Activated CD4-positive, CD25-positive, alpha-beta regulatory T cell treated with anti-CD3 and anti-CD28 coated beads, Interleukin-2, amount 50 U/mL, for 16 hours (primary cell): ENCODE data around the gene USH1G.
A peak's percentile ranks its signal among the peaks of the same experiment; 100 is the strongest.
"Not testable (repeated sequence)": the region's sequence is repeated elsewhere in the genome, so short reads cannot be mapped to it uniquely, and the experiment has no call there.

Experiments
- DNase-seq: peaks from one replicate; pipeline ENCODE4 v3.0.0-alpha.2; 2020; ENCODE audit warnings: low read depth, low spot score

USH1G gene

DNA sequence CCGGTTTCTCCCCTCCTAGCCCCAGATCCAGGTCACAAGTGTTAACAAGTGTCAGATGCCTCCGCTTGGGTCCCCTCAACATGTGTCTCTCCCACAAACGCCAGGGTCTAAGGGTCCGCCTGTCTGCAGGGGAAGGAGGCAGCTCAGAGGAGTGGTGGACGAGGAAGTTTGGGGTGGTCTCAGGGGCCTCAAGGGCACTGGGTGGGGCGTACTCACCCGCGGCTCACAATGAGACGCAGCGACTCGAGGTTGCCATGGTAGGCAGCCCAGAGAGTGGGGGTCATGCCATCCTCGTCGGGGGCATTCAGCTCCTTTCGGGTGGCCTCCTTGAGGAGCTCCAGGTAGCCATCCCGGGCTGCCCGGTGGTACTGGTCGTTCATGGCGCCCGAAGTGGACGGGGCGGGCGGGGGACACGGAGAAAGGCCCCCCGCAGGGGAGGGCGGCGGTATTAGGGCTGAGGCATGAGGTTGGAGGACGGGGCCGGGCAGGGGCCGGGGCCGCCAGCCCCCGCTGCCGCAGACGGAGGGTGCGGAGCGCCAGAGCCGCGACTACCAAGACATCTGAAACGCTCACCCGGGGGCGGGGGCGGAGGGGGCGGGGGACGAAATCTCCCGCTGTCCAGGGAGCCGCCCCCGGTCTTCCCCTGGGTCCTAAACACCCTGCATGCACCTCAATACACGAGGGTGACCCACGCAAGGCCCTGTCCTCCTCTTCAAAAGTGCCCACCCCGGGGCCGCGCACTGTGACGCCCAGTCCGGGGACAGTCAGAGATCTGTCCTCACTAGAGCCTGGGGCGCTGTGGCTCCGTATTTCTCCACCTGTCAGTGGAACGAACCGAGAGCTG, at the start of gene USH1G:
Gene USH1G (minus strand): TSS at position 562 of the 844 bp plus-strand sequence. CDS start 182 bp downstream, at position 380.
- no peak for DNase-seq

DNA sequence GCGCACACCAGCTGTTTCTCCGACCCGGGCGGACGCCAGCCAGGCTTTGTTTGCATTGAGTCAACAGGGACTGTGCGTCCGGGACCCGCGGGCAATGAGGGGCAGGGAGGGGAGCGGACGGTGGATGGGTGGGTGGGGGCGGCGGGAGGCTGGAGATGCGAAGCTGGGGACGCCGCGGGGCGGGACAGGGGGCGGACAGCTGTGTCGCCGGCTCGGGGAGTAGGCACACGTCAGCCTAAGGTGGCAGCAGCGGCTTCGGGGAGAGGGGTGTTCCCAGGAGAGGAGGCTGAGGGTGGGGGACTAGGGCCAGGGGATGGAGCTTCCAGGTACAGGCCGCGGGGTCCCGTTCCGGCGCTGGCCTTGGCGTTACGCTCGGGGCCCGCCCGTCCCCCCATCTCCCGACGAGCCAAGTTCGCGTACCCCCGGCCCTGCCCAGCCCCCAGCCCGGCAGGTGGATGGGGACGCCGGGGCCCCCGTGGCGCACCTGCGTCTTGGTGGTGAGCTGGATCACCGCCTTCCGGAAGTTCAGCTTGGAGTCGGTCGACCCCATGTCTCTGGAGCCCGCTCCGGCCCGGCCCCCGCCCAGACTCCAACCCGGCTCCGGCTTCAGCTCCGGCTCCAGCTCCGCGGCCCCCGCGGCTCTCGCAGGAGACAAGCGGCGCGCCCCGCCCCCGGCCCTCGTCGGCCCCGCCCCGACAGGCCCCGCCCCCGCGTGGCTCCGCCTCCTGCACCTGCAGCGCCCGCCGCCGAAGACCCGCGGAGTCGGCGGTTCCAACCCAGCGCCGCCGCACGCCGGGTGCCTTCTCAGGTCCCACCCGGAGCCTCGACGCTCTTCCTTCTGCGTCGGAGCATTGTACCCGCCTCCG, 49.3 kb upstream of the USH1G start, which contains the start of gene HID1:
Gene HID1 (minus strand): TSS at position 653 of the 866 bp plus-strand sequence. CDS start 103 bp downstream, at position 550.
- peak; percentile 55 for DNase-seq

DNA sequence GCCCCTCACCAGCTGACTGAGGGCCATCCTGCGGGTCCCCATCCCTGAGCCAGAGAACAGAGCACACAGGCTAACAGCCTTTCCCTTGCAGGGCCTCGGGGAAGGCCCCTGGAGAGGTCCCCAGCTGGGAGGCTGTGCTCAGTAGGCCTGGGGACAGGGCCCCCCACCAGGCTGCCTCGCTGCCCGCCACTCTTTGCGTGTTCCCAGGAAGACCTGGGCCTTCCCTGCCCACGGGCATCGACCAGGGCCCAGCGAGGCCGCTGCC, 48.7 kb upstream of the USH1G start:
- DNase-seq, result no peak

DNA sequence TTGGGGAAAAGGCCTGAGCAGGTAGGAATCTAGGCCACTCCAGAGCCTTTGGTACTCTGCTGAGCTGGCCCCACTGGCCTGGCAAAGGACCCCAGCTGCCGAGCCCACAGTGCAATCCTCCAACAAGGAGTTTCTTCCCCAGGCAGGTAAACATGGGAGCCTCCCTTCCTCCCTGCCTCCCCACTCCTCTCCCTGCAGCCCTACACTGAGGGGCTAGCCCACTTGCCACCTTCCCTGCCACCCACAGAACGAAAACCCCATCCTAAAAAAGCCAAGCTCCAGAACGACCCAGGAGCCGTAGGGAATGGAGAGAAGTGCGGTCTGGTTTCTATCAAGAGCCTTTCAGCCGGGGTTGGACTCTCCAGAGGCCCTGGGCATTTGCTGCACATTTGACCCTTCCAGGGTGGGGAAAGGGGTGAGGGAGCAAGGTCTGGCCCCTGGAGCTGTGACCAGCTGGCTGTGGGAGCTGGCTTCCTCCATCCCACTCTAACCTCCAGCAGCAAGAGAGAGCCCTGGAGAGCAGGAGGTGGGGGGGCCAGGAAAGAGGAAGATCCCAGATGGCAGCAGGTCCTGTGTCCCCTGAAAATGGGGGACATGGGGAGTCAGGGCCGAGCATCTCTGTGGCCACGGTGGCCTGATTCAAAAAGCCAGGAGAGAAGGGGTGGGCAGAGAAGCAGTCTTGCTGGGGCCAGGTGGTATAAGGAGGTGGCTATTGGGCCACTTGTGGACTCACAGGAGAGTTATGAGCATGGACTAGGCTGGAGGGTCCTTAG, 48.2 kb upstream of the USH1G start:
- no peak for DNase-seq

GRCh38 chr17:74970395-74970794, 47.3 kb upstream of the USH1G start:
- DNase-seq, result no peak

GRCh38 chr17:74969501-74969900, 46.4 kb upstream of the USH1G start:
- not testable (repeated sequence) for DNase-seq

DNA sequence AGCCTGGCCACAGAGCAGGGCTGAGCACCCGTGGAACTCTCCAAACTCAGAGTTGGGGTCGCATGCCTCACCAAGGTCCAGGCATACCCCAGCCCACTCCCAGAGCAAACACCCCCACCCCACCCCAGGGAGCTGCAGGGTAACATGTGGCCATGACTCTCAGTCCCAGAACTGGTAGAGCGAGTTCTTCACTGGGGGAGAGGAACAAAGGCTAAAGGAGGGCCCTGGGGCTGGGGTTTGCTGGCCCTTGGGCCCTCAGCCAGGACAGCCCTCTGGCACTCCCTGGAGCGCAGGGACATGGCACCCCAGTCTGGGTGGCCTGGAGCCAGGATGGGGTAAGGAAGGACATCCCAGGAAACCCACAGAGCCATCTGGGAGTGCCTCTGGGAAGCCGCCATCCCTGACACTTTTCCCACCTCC, 45.3 kb upstream of the USH1G start:
- DNase-seq, result no peak

- DNase-seq, result no peak
Measured at GRCh38 chr17:74964988-74965622, 42.0 kb upstream of the USH1G start.

GRCh38 chr17:74964246-74964761, 41.2 kb upstream of the USH1G start:
- DNase-seq, result no peak

DNA sequence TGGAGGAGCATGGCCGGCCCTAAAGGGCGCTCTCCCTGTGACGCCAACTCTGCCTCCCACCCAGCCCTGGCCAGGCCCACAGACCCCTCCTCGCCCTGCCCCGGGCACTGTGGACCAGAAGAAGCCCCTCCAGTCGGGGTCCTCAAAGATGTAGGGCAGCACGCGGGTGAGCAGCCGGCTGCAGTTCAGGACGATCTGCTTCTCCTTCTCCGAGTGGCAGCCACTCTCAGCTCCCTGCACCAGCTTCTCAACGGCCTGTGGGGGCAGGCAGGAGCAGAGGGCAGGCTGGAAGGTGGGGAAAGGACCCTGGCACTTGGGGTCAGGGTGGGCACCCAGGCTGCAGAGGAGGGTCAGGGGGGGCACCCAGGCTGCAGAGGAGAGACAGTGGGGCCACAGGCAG, 40.6 kb upstream of the USH1G start:
- DNase-seq, result no peak

DNA sequence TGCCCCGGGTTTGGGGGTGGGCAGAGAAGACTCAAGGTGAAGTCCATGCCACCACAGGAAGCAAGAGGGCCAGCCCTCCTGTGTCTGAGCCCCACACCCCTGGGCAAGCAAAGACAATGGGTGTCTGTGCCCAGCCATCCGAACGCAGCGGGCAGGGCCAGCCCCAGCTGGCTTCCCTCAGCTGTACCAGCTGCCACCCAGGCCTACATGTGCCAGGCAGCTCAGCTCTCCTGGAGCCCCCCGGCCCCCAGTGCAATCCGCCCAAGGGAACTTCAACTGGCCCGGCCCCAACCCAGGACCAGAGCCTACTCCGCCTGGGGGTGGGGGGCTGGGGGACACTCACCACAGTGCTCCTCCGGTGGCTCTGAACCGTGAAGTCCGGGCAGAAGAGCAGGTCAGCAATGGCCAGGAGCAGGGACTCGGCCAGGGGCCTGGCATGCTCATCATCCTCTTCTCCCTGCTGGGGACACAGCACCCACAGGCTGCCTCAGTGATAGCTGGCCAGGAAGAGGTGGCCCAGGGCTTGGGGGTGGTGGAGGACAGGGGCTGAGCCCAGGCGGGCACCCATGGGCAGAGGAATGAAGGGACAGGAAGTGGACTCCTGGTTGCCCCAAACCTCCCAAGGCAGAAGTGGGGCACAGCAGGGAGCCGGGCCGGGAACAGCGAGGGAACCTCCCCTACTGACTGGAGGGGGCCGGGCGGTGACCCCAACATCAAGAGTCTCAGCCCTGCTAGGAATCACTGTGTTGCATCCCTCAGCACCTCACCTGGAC, 39.8 kb upstream of the USH1G start:
- no peak for DNase-seq

DNA sequence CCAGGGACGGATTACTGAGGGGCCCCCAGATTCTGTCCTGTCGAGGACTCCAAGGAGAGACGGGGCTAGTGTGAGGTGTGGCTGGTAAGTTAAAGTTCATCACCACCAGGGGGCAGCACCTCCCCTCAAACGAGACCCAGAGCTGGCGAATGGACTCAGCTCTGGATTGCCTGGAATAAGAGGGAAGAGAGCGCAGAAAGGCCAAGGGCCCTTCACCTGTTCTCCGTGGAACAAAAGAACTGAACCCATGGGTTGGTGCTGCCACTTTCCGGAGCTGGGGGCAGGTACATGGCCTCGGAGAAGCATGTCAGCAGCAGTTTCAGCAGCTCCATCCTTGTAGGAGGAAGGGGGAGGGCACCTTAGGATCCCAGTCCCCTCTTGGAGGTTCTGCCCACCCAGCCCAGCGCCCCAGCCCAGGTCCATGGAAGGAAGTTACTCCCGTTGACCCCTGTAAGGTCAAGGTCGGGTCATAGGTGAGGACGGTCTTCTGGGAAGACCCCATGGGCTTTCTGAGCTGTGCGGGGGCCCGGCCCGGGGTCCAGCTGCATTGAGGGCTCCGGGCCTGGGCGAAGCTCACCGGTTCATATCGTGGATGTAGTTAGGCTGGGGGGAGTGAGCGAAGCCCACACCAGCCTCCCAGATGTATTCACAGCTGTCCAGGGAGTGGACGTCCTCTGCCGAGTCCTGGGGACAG, 38.7 kb upstream of the USH1G start:
- peak; percentile 68 for DNase-seq

- peak; percentile 15 for DNase-seq
Measured at GRCh38 chr17:74960570-74961342, 37.7 kb upstream of the USH1G start.

- no peak for DNase-seq
Measured at GRCh38 chr17:74959826-74960515, 36.9 kb upstream of the USH1G start.

- DNase-seq, result peak; percentile 55
Measured at GRCh38 chr17:74957935-74958740, 35.1 kb upstream of the USH1G start.

GRCh38 chr17:74956093-74956492, 33.0 kb upstream of the USH1G start:
- DNase-seq, result no peak

DNA sequence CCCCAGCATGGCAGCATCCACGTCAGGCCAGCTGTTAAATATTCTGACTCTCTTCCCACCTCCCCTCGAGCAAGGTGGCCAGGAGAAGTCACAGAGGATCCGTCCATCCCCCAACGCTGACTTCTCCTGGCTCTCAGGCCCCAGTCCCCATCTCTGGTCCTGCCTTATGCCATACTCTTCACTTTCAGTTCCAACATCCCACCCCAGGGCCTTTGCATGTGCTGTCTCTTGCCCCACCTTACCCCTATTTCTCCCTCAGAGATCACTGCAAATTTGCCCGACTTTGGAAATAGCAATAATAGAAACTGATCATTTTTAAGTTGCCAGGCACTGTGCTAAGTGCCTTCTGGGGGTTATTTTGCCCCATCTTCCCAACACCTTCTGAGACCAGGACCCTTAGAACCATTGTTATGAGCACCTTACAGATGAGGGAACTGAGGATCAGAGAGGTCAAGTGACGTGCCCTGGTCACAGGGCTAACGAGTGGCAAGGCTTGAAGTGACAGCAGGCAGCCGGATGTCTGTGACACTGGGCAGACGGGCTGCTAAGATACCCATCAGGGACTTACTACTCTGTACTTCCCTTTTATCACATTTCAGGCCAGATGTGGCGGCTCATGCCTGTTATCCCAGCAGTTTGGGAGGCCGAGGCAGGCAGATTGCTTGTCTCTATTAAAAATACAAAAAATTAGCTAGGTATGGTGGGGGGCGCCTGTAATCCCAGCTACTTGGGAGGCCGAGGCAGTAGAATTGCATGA, 31.8 kb upstream of the USH1G start:
- no peak for DNase-seq
